ENCODE measurements around the gene PPL.

Gene PPL

DNA sequence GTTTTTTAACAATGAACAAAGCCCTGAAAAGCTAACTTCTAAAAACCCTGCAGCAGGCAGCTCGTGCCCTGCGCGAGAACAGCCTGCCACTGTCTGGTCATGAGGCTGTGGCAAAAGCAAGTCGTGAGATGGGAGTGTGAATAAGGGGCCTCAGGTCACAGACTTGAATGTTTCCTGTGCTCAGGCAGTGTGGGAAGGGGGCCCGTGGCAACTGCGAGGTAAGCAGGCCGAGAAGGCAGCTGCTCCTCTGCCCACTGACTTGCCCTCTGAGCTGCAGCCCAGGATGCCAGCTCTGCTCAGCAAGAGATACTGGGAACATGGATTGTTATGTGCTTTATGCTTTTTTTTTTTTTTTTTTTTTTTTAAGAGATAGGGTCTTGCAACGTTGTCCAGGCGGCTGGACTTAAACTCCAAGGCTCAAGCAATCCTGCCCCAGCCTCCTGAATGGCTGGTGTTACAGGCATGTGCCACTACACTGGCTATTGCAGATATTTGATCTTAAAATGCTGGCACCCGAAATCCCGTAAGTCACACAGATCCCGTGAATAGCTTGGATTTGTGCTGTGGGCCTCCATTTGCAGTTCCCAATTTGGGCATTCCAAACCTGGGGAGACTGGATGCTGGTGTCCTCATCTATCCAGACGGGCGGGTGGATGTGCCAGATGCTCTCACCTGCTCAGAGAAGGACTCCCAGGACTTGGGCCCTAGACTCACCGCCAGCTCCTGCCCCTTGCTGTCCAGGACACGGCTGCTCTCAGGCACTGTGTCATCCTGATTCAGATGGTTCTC is 45.7 kb downstream of the PPL start (continued):
- TF ChIP-seq ZNF335 (tag by site-specific recombination; conservative IDR thresholded peaks at IDR 0.05) (no peak), ZNF514 (tag by site-specific recombination; IDR thresholded peaks at IDR 0.05) (no peak), PRDM1 (tag by site-specific recombination; IDR thresholded peaks at IDR 0.05) (no peak), ZNF544 (tag by site-specific recombination; IDR thresholded peaks at IDR 0.05) (no peak)
- TF ChIP-seq, protein P1, sequence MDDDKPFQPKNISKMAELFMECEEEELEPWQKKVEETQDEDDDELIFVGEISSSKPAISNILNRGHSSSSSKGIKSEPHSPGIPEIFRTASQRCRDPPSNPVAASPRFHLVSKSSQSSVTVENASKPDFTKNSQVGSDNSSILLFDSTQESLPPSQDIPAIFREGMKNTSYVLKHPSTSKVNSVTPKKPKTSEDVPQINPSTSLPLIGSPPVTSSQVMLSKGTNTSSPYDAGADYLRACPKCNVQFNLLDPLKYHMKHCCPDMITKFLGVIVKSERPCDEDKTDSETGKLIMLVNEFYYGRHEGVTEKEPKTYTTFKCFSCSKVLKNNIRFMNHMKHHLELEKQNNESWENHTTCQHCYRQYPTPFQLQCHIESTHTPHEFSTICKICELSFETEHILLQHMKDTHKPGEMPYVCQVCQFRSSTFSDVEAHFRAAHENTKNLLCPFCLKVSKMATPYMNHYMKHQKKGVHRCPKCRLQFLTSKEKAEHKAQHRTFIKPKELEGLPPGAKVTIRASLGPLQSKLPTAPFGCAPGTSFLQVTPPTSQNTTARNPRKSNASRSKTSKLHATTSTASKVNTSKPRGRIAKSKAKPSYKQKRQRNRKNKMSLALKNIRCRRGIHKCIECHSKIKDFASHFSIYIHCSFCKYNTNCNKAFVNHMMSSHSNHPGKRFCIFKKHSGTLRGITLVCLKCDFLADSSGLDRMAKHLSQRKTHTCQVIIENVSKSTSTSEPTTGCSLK (tag by site-specific recombination; IDR thresholded peaks at IDR 0.05), result no peak

DNA sequence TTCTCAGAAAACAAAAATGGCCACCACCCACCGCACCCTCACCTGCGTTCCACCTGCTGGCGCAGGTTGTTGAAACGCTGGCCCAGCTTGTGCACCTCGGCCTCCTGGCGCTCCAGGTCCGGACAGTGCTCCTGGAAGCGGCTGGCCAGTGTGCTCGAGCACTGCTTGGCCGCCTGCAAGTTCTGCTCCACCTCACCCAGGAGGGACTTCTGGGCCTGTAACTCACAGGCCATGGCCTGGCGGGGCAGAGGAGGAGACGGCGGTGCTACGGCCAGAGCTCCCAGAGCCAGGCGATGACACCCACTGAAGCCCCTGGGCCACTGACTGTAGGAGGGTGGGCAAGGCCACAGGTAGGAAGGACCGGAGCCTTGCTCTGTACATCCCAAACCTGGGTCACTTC is 46.3 kb downstream of the PPL start:
- Histone ChIP-seq H3K36me3 (ENCODE audit: control insufficient read depth in 2 of 2, insufficient read depth in 1 of 2, low read length in 2 of 2) (peaks cover 0 to 27% of the 10 kb centered on the region in 2 experiments; a peak in 1 of 3 replicates), H3K4me3 (ENCODE audit: low read depth, low read length) (no peak overlapping the region), H3K27ac (ENCODE audit: extremely low read depth, low read depth, low read length) (no peak overlapping the region), H3K9me3 (ENCODE audit: control insufficient read depth, insufficient read depth, low read depth, low read length) (no peaks in the 10 kb centered on the region), H3K4me1 (ENCODE audit: control insufficient read depth, insufficient read depth, low read length) (no peaks in the 10 kb centered on the region)
- ChIA-PET CTCF (no interaction called here), POLR2A (interaction anchor here (0.7 to 1.1 kb wide), 2 partner anchors 11 to 82 kb away, joined by 4 to 5 read pairs; no protein-coding TSS in a partner anchor)
- TF ChIP-seq ZNF660 (tag by site-specific recombination; IDR thresholded peaks at IDR 0.05) (no peak), BCL11B (tag by site-specific recombination; IDR thresholded peaks at IDR 0.05; ENCODE audit: low read depth) (no peak), SCRT2 (tag by site-specific recombination; IDR thresholded peaks at IDR 0.05) (no peak)
- TF ChIP-seq, protein P2, sequence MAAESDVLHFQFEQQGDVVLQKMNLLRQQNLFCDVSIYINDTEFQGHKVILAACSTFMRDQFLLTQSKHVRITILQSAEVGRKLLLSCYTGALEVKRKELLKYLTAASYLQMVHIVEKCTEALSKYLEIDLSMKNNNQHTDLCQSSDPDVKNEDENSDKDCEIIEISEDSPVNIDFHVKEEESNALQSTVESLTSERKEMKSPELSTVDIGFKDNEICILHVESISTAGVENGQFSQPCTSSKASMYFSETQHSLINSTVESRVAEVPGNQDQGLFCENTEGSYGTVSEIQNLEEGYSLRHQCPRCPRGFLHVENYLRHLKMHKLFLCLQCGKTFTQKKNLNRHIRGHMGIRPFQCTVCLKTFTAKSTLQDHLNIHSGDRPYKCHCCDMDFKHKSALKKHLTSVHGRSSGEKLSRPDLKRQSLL (tag by site-specific recombination; IDR thresholded peaks at IDR 0.05), result no peak

DNA sequence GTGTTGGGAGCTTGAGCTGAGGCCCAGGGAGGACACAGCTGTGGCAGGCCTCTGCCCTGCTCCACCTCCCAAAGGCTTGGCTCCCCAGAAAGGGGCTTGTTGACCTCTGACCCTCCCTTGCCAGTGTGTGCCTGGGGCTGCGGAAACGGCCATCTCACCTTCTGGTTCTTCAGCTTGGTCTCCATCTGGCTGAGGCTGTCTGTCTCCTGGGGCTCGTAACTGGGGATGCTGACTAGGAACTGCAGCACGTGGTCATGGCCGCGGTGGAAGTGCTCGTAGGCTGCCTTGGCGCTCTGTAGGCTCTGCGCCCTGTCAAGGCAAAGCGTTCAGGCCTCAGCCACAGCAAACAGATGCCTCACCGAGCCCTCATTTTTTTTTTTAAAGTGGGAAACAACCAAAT is 46.9 kb downstream of the PPL start:
- ChIA-PET POLR2A (no interaction called here), CTCF (no interaction called here)
- H3K36me3 ChIP-seq (ENCODE audit: control insufficient read depth in 2 of 2, insufficient read depth in 1 of 2, low read length in 2 of 2), result peaks cover 0 to 34% of the 10 kb centered on the region in 2 experiments; a peak in 1 of 3 replicates

More for the DNA sequence above, 46.9 kb downstream of the PPL start:
- Histone ChIP-seq H3K4me3 (ENCODE audit: low read depth, low read length) (no peak overlapping the region), H3K9me3 (ENCODE audit: control insufficient read depth, insufficient read depth, low read depth, low read length) (no peaks in the 10 kb centered on the region), H3K27ac (ENCODE audit: extremely low read depth, low read depth, low read length) (no peak overlapping the region), H3K4me1 (ENCODE audit: control insufficient read depth, insufficient read depth, low read length) (no peaks in the 10 kb centered on the region)
- no peak for TF ChIP-seq WT1 (tag by site-specific recombination; IDR thresholded peaks at IDR 0.05)
- no peak for TF ChIP-seq ZBTB17 (tag by site-specific recombination; IDR thresholded peaks at IDR 0.05)
- no peak for TF ChIP-seq ZNF311 (tag by site-specific recombination; IDR thresholded peaks at IDR 0.05; ENCODE audit: borderline replicate concordance)
- TF ChIP-seq ZNF596 (tag by site-specific recombination; IDR thresholded peaks at IDR 0.05), result no peak
- no peak for TF ChIP-seq ZNF391 (tag by site-specific recombination; IDR thresholded peaks at IDR 0.05; ENCODE audit: borderline replicate concordance, low read depth)
- TF ChIP-seq, protein P3, sequence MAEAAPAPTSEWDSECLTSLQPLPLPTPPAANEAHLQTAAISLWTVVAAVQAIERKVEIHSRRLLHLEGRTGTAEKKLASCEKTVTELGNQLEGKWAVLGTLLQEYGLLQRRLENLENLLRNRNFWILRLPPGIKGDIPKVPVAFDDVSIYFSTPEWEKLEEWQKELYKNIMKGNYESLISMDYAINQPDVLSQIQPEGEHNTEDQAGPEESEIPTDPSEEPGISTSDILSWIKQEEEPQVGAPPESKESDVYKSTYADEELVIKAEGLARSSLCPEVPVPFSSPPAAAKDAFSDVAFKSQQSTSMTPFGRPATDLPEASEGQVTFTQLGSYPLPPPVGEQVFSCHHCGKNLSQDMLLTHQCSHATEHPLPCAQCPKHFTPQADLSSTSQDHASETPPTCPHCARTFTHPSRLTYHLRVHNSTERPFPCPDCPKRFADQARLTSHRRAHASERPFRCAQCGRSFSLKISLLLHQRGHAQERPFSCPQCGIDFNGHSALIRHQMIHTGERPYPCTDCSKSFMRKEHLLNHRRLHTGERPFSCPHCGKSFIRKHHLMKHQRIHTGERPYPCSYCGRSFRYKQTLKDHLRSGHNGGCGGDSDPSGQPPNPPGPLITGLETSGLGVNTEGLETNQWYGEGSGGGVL (tag by site-specific recombination; IDR thresholded peaks at IDR 0.05), result no peak
- TF ChIP-seq ZNF629 (tag by site-specific recombination; IDR thresholded peaks at IDR 0.05), result no peak
- TF ChIP-seq, protein P4, sequence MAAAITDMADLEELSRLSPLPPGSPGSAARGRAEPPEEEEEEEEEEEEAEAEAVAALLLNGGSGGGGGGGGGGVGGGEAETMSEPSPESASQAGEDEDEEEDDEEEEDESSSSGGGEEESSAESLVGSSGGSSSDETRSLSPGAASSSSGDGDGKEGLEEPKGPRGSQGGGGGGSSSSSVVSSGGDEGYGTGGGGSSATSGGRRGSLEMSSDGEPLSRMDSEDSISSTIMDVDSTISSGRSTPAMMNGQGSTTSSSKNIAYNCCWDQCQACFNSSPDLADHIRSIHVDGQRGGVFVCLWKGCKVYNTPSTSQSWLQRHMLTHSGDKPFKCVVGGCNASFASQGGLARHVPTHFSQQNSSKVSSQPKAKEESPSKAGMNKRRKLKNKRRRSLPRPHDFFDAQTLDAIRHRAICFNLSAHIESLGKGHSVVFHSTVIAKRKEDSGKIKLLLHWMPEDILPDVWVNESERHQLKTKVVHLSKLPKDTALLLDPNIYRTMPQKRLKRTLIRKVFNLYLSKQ (tag by site-specific recombination; IDR thresholded peaks at IDR 0.05; ENCODE audit: borderline replicate concordance), result no peak
- TF ChIP-seq GLI4 (tag by site-specific recombination; IDR thresholded peaks at IDR 0.05), result no peak
- no peak for TF ChIP-seq ZNF48 (tag by site-specific recombination; IDR thresholded peaks at IDR 0.05)
- no peak for TF ChIP-seq ZNF501 (tag by site-specific recombination; IDR thresholded peaks at IDR 0.05)
- TF ChIP-seq, protein P5, sequence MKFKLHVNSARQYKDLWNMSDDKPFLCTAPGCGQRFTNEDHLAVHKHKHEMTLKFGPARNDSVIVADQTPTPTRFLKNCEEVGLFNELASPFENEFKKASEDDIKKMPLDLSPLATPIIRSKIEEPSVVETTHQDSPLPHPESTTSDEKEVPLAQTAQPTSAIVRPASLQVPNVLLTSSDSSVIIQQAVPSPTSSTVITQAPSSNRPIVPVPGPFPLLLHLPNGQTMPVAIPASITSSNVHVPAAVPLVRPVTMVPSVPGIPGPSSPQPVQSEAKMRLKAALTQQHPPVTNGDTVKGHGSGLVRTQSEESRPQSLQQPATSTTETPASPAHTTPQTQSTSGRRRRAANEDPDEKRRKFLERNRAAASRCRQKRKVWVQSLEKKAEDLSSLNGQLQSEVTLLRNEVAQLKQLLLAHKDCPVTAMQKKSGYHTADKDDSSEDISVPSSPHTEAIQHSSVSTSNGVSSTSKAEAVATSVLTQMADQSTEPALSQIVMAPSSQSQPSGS (tag by site-specific recombination; IDR thresholded peaks at IDR 0.05; ENCODE audit: low read depth), result no peak
- no peak for TF ChIP-seq FEZF1 (tag by site-specific recombination; IDR thresholded peaks at IDR 0.05)

Measured in HEK293 (cell line).